ENCODE measurements around the gene CCR3. TPM values are rescaled to one million over a fixed set of nuclear protein-coding genes. Genes with fewer than 3 reads are reported as not detected.

Gene CCR3
- total and polyA plus RNA-seq, 2 experiments from 2014 or later, result not detected

- Histone ChIP-seq H3K9me2 (ENCODE audit: insufficient read depth) (peaks cover 11% of the 10 kb centered on the region), H2AFZ (no peak overlapping the region), H3K79me2 (replicated peaks; ENCODE audit: insufficient read depth) (no peaks in the 10 kb centered on the region), H3K4me1 (ENCODE audit: insufficient read depth) (peaks cover 5% of the 10 kb centered on the region), H3K4me3 (no peak overlapping the region), H3K27me3 (ENCODE audit: insufficient read depth) (no peaks in the 10 kb centered on the region), H3F3A (replicated peaks; ENCODE audit: low read depth) (no peaks in the 10 kb centered on the region), H3K4me2 (no peak overlapping the region), H3K36me3 (ENCODE audit: insufficient read depth) (no peaks in the 10 kb centered on the region), H3K27ac (ENCODE audit: low read depth) (no peak overlapping the region), H4K20me1 (replicated peaks; ENCODE audit: insufficient read depth) (no peaks in the 10 kb centered on the region)
- Mint-ChIP-seq H3K27ac (no peak overlapping the region), H3K4me3 (no peak overlapping the region), H3K36me3 (ENCODE audit: low read depth) (no peaks in the 10 kb centered on the region), H3K9me3 (peaks cover 9% of the 10 kb centered on the region; the same call in 2 of the 3 replicates), H3K27me3 (ENCODE audit: insufficient read depth, low read depth, poor library complexity) (no peaks in the 10 kb centered on the region), H3K4me1 (peaks cover 7% of the 10 kb centered on the region; the same call in 2 of the 3 replicates)
- no peak for TF ChIP-seq JUNB (IDR thresholded peaks at IDR 0.05; ENCODE audit: unreplicated experiment)
- no peak for TF ChIP-seq STAT1 (IDR thresholded peaks at IDR 0.05; ENCODE audit: unreplicated experiment)
- TF ChIP-seq EZH2phosphoT487 (IDR thresholded peaks at IDR 0.05; ENCODE audit: unreplicated experiment), result no peak
- no peak for TF ChIP-seq ZNF114 (CRISPR knock-in tag; IDR thresholded peaks at IDR 0.05)
- TF ChIP-seq NANOG (IDR thresholded peaks at IDR 0.05; ENCODE audit: borderline replicate concordance), result no peak
- TF ChIP-seq ZNF462 (CRISPR knock-in tag; IDR thresholded peaks at IDR 0.05), result no peak
- TF ChIP-seq ZNF331 (CRISPR knock-in tag; IDR thresholded peaks at IDR 0.05; ENCODE audit: low read depth), result no peak
- DNase-seq (ENCODE audit: low spot score) (no peak), ATAC-seq (no peak)
Observed at GRCh38 chr3:46312991-46313390, 70.7 kb downstream of the CCR3 start.

GRCh38 chr3:46314517-46314916 lies 72.3 kb downstream of the CCR3 start:
- H3K27me3 Mint-ChIP-seq (ENCODE audit: insufficient read depth, low read depth, poor library complexity), result no peaks in the 10 kb centered on the region
- H3K4me3 Mint-ChIP-seq, result no peak overlapping the region
- Histone ChIP-seq H3K27ac (ENCODE audit: low read depth) (no peak overlapping the region), H2AFZ (no peak overlapping the region), H3K36me3 (ENCODE audit: insufficient read depth) (no peaks in the 10 kb centered on the region), H3K79me2 (replicated peaks; ENCODE audit: insufficient read depth) (no peaks in the 10 kb centered on the region), H3K4me1 (ENCODE audit: insufficient read depth) (peaks cover 5% of the 10 kb centered on the region), H3K27me3 (ENCODE audit: insufficient read depth) (no peaks in the 10 kb centered on the region), H3K9me2 (ENCODE audit: insufficient read depth) (peaks cover 11% of the 10 kb centered on the region), H3K4me3 (no peak overlapping the region), H3K4me2 (no peak overlapping the region), H3F3A (replicated peaks; ENCODE audit: low read depth) (no peaks in the 10 kb centered on the region), H4K20me1 (replicated peaks; ENCODE audit: insufficient read depth) (no peaks in the 10 kb centered on the region)
- H3K27ac Mint-ChIP-seq, result no peak overlapping the region
- no peak for DNase-seq (ENCODE audit: low spot score)
- H3K4me1 Mint-ChIP-seq, result peaks cover 7% of the 10 kb centered on the region; the same call in 2 of the 3 replicates
- no peak for TF ChIP-seq STAT1 (IDR thresholded peaks at IDR 0.05; ENCODE audit: unreplicated experiment)
- TF ChIP-seq ZNF114 (CRISPR knock-in tag; IDR thresholded peaks at IDR 0.05), result no peak
- TF ChIP-seq CREB1 (CRISPR knock-in tag; IDR thresholded peaks at IDR 0.05; ENCODE audit: low read depth), result no peak
- TF ChIP-seq EZH2 (IDR thresholded peaks at IDR 0.05; ENCODE audit: low read depth, unreplicated experiment), result no peak
- no peak for TF ChIP-seq ETS1 (IDR thresholded peaks at IDR 0.05)
- H3K9me3 Mint-ChIP-seq, result peaks cover 9% of the 10 kb centered on the region; the same call in 2 of the 3 replicates
- no peak for ATAC-seq
- H3K36me3 Mint-ChIP-seq (ENCODE audit: low read depth), result no peaks in the 10 kb centered on the region
